Gastrocnemius medialis (tissue), 4 donors: ENCODE results near the gene KCNS1.

ENCODE experiments used
- CTCF ChIP-seq, 5 experiments: fragments of 450-650 bp in 3 of 5; fragments of 200-600 bp in 2 of 5; sonication (generic) in 2 of 5; IDR thresholded peaks in 4 of 5; conservative IDR thresholded peaks in 1 of 5; 1 replicate in 4 of 5; 2 replicates in 1 of 5; pipeline ENCODE4 v1.5.1; 2016 to 2019; ENCODE audit warnings: antibody characterized with exemption in 5 of 5, mild to moderate bottlenecking in 3 of 5, moderate library complexity in 3 of 5
- POLR2A ChIP-seq, 2 donors: fragments of 450-650 bp; IDR thresholded peaks; one replicate each; pipeline ENCODE4 v1.6.1; 2017; ENCODE audit warnings: antibody characterized with exemption in 2 of 2, mild to moderate bottlenecking in 2 of 2, moderate library complexity in 2 of 2

- TF ChIP-seq POLR2A (IDR thresholded peaks at IDR 0.05) (no peak), CTCF (IDR thresholded peaks at IDR 0.05 in 4 of 5, conservative IDR thresholded peaks at IDR 0.05 in 1 of 5) (no peak)
These were observed 18.5 kb downstream of the KCNS1 start for GRCh38 chr20:45082468-45082867.
